Endothelial cell of umbilical vein (primary cell): ENCODE results near the gene KLHL5. TPM values are rescaled to one million over a fixed set of nuclear protein-coding genes. Genes with fewer than 3 reads are reported as not detected.

Experiments
- BruUV-seq: library from RNA; stranded (reverse); fragments of 400-500 nt; replicated peaks from 2 replicates; lab custom pipeline; 2021; lab: Mats Ljungman, UMichigan
- CTCF ChIA-PET: fragments of 300-600, 350-600 bp; sonication (Branson Sonifier 250); formaldehyde crosslinking; loops from one replicate; lab custom pipeline; 2021; ENCODE audit warnings: antibody characterized with exemption, inconsistent platforms; lab: Charles Lee
- POLR2A ChIA-PET: fragments of 300-600, 350-600 bp; sonication (Branson Sonifier 250); formaldehyde crosslinking; loops from one replicate; lab custom pipeline; 2021; ENCODE audit warnings: antibody characterized with exemption, inconsistent platforms; lab: Charles Lee
- DNase-seq: peaks from one replicate; pipeline ENCODE4 v3.0.0-alpha.2; 2011; ENCODE audit warnings: low read depth, low spot score
- FAIRE-seq: peaks from 2 replicates; lab custom pipeline; 2011; peaks lifted over from hg19 to GRCh38; lab: Jason Lieb, UNC
- H2AFZ ChIP-seq: 2 replicates; pipeline ENCODE4 v1.6.0; 2012; ENCODE audit warnings: low read depth, low read length, control low read depth, inconsistent platforms
- H3K27ac ChIP-seq: 2 replicates; pipeline ENCODE4 v1.5.1; 2011; ENCODE audit warnings: low read depth, mild to moderate bottlenecking, control low read depth, low read length, moderate library complexity; ENCODE audit not compliant: insufficient read depth
- H3K27me3 ChIP-seq, 2 experiments: 2 replicates each; pipeline versions ENCODE4 v1.6.0 to v1.6.1; 2011; ENCODE audit warnings: low read length in 2 of 2, mixed read lengths in 1 of 2; ENCODE audit not compliant: control insufficient read depth in 2 of 2, insufficient read depth in 2 of 2
- H3K36me3 ChIP-seq, 2 experiments: 2 replicates in 1 of 2; 3 replicates in 1 of 2; pipeline ENCODE4 v1.5.1; 2011; ENCODE audit warnings: low read length in 2 of 2, mild to moderate bottlenecking in 1 of 2, moderate library complexity in 1 of 2; ENCODE audit not compliant: control insufficient read depth in 2 of 2, insufficient read depth in 2 of 2; ENCODE audit errors: extremely low read depth in 1 of 2
- H3K4me1 ChIP-seq: 3 replicates; pipeline ENCODE4 v1.5.1; 2011; ENCODE audit warnings: mild to moderate bottlenecking, low read length; ENCODE audit not compliant: control insufficient read depth, insufficient read depth; ENCODE audit errors: extremely low read depth
- H3K4me2 ChIP-seq: 2 replicates; pipeline ENCODE4 v1.6.1; 2011; ENCODE audit warnings: low read length, control low read depth, mixed read lengths; ENCODE audit not compliant: insufficient read depth
- H3K4me3 ChIP-seq, 3 experiments: fragments of 200-600 bp in 1 of 3; sonication (generic), shearing (Covaris generic) in 1 of 3; replicated peaks in 1 of 3; 2 replicates each; pipeline ENCODE4 v1.5.1; 2011 to 2016; ENCODE audit warnings: control low read depth in 3 of 3, low read length in 3 of 3, mild to moderate bottlenecking in 2 of 3, inconsistent platforms in 1 of 3, low read depth in 1 of 3, moderate library complexity in 1 of 3; ENCODE audit not compliant: insufficient read depth in 1 of 3
- H3K79me2 ChIP-seq: 2 replicates; pipeline ENCODE4 v1.6.0; 2012; ENCODE audit warnings: low read length, inconsistent platforms; ENCODE audit not compliant: control insufficient read depth, insufficient read depth
- H3K9ac ChIP-seq: replicated peaks from 2 replicates; pipeline ENCODE3; 2011; ENCODE audit warnings: low read length, control low read depth; ENCODE audit not compliant: insufficient read depth; ENCODE audit errors: extremely low read depth
- H3K9me1 ChIP-seq: replicated peaks from 3 replicates; pipeline ENCODE4 v1.6.0; 2011; ENCODE audit warnings: mild to moderate bottlenecking, low read length; ENCODE audit not compliant: control insufficient read depth, insufficient read depth; ENCODE audit errors: extremely low read depth
- H3K9me3 ChIP-seq: replicated peaks from 2 replicates; pipeline ENCODE4 v1.5.1; 2012; ENCODE audit warnings: low read length, inconsistent platforms; ENCODE audit not compliant: control insufficient read depth, insufficient read depth
- H4K20me1 ChIP-seq: replicated peaks from 2 replicates; pipeline ENCODE3; 2011; ENCODE audit warnings: mild to moderate bottlenecking, low read length; ENCODE audit not compliant: control insufficient read depth, insufficient read depth; ENCODE audit errors: extremely low read depth
- CTCF ChIP-seq, 2 donors: IDR thresholded peaks; 1 replicate in 1 of 2; 2 replicates in 1 of 2; pipeline ENCODE4 v1.5.1; 2011; ENCODE audit warnings: low read length in 2 of 2, mild to moderate bottlenecking in 2 of 2, moderate library complexity in 2 of 2, control low read depth in 1 of 2, inconsistent platforms in 1 of 2, low read depth in 1 of 2; ENCODE audit not compliant: insufficient read depth in 1 of 2; ENCODE audit errors: extremely low read depth in 1 of 2
- EZH2 ChIP-seq: IDR thresholded peaks from 2 replicates; pipeline ENCODE4 v1.6.1; 2012; ENCODE audit warnings: borderline replicate concordance, low read depth, mild to moderate bottlenecking, moderate library complexity, low read length, inconsistent platforms; ENCODE audit not compliant: severe bottlenecking
- GATA2 ChIP-seq: IDR thresholded peaks from 2 replicates; pipeline ENCODE4 v1.7.0; 2011; ENCODE audit warnings: low read depth, mild to moderate bottlenecking, moderate library complexity, mixed read lengths, low read length; ENCODE audit not compliant: insufficient read length, insufficient read depth
- JUN ChIP-seq: IDR thresholded peaks from 2 replicates; pipeline ENCODE4 v1.6.1; 2011; ENCODE audit warnings: borderline replicate concordance, low read depth; ENCODE audit not compliant: insufficient read length, insufficient read depth
- MAX ChIP-seq: IDR thresholded peaks from 2 replicates; pipeline ENCODE4 v1.6.1; 2011; ENCODE audit not compliant: insufficient read depth, insufficient read length
- MYC ChIP-seq: IDR thresholded peaks from one replicate; pipeline ENCODE4 v1.6.1; 2011; ENCODE audit warnings: mild to moderate bottlenecking, low read depth, low read length
- POLR2A ChIP-seq: IDR thresholded peaks from 2 replicates; pipeline ENCODE4 v1.6.1; 2012; ENCODE audit warnings: low read depth, mild to moderate bottlenecking, control low read depth, low read length
- dilution Hi-C: fragments of 300-500 bp; cut with MboI; formaldehyde crosslinking; loops from one replicate; pipeline ENCODE4 v1.15.0; 2019; ENCODE audit warnings: low sequenced_read_pairs; ENCODE audit not compliant: extremely low pct_ligation_motif_present
- intact Hi-C: fragments of 100-400 bp; cut with micrococcal nuclease; formaldehyde crosslinking; loops from one replicate; pipeline ENCODE4 v1.10.0; 2022
- polyA plus RNA-seq, 4 experiments: library from polyadenylated mRNA; depleted of rRNA in 3 of 4; stranded (reverse) in 3 of 4; unstranded in 1 of 4; fragments of >200 nt; gene quantifications; 2 replicates each; pipeline versions ENCODE4 v1.2.1 to v1.2.3, GENCODE V29; 2011 to 2012; ENCODE audit warnings: missing spikeins in 1 of 4
- total RNA-seq: library from RNA; stranded (reverse); gene quantifications from 2 replicates; pipeline ENCODE4 v1.2.3, GENCODE V29; 2021

Gene KLHL5
- total and polyA plus RNA-seq, 2 donors (not counting 3 experiments of a cell fraction or from before 2014, with no cell fraction given): 32.2 to 54.6 TPM

- no peak for FAIRE-seq
Observed at GRCh38 chr4:39046249-39046648, 15.8 kb upstream of the KLHL5 start.

More at GRCh38 chr4:39046249-39046648, 15.8 kb upstream of the KLHL5 start:
- TF ChIP-seq MYC (no peak), CTCF (IDR thresholded peaks at IDR 0.05; ENCODE audit: extremely low read depth in 1 of 2, insufficient read depth in 1 of 2, low read depth in 1 of 2, low read length in 2 of 2) (no peak), EZH2 (no peak), POLR2A (no peak), JUN (no peak), MAX (no peak), GATA2 (no peak)
- Histone ChIP-seq H3K36me3 (no peaks in the 10 kb centered on the region), H3K4me3 (peak overlapping the region in 1 of 3 experiments; percentile 95), H3K4me2 (peak overlapping the region; percentile 95), H3K27me3 (no peaks in the 10 kb centered on the region), H2AFZ (no peak overlapping the region), H3K9me3 (no peaks in the 10 kb centered on the region), H3K9ac (no peak overlapping the region), H3K9me1 (no peaks in the 10 kb centered on the region), H3K4me1 (peaks cover 25% of the 10 kb centered on the region), H3K27ac (no peak overlapping the region), H4K20me1 (no peaks in the 10 kb centered on the region), H3K79me2 (peaks cover 36% of the 10 kb centered on the region)
- BruUV-seq: TSS peak; percentile 37
- POLR2A ChIA-PET: no interaction called here
- dilution Hi-C loops (no loop called here), intact Hi-C loops (loop anchor here (5.0 to 10.0 kb wide), 3 partner anchors 41 to 291 kb away; no protein-coding TSS in a partner anchor)
- DNase-seq: no peak
- CTCF ChIA-PET: interaction anchor here (0.7 to 1.4 kb wide), 4 partner anchors 23 to 141 kb away, joined by 3 to 4 read pairs (median 4); no protein-coding TSS in a partner anchor
